Panc1 (cell line): Measurements from ENCODE around the gene C7. TPM values are rescaled to one million over a fixed set of nuclear protein-coding genes. Genes with fewer than 3 reads are reported as not detected.

Experiments
- ATAC-seq: fragments of 200-7000 bp; cut with Tn5 transposase; 2 replicates; pipeline ENCODE4 v1.9.1; 2020; ENCODE audit warnings: mild to moderate bottlenecking, moderate library complexity
- BruUV-seq: library from RNA; stranded (reverse); fragments of 400-500 nt; replicated peaks from 2 replicates; lab custom pipeline; 2021; lab: Mats Ljungman, UMichigan
- CTCF ChIA-PET: fragments of 300-600 bp; sonication (Branson Sonifier 250); formaldehyde crosslinking; loops from one replicate; lab custom pipeline; 2022; ENCODE audit warnings: antibody characterized with exemption; lab: Charles Lee
- POLR2A ChIA-PET: fragments of 300-600 bp; sonication (Branson Sonifier 250); formaldehyde crosslinking; loops from one replicate; lab custom pipeline; 2022; ENCODE audit warnings: antibody characterized with exemption; lab: Charles Lee
- DNase-seq: peaks from one replicate; pipeline ENCODE4 v3.0.0-alpha.2; 2010; ENCODE audit warnings: low read depth, low spot score
- H3K27ac ChIP-seq: 2 replicates; pipeline ENCODE4 v1.5.1; 2011; ENCODE audit warnings: mild to moderate bottlenecking, low read length, inconsistent platforms
- H3K27me3 ChIP-seq: fragments of 200-500 bp; sonication (Bioruptor generic); 2 replicates; pipeline ENCODE4 v1.6.0; 2014; ENCODE audit warnings: low read length, inconsistent platforms; ENCODE audit not compliant: control insufficient read depth, insufficient read depth
- H3K36me3 ChIP-seq: fragments of 200-500 bp; sonication (Bioruptor generic); 2 replicates; pipeline ENCODE4 v1.5.1; 2014; ENCODE audit warnings: inconsistent platforms, mild to moderate bottlenecking, low read length, moderate library complexity; ENCODE audit not compliant: control insufficient read depth, insufficient read depth
- H3K4me1 ChIP-seq: 2 replicates; pipeline ENCODE4 v1.5.1; 2011; ENCODE audit warnings: inconsistent platforms, mild to moderate bottlenecking, low read length, moderate library complexity; ENCODE audit not compliant: control insufficient read depth, insufficient read depth
- H3K4me3 ChIP-seq, 2 experiments: 2 replicates each; pipeline ENCODE4 v1.5.1; 2011 to 2012; ENCODE audit warnings: low read depth in 2 of 2, low read length in 2 of 2, mild to moderate bottlenecking in 2 of 2, inconsistent platforms in 1 of 2, moderate library complexity in 1 of 2
- H3K9me3 ChIP-seq: fragments of 200-500 bp; sonication (Bioruptor generic); 2 replicates; pipeline ENCODE4 v1.5.1; 2014; ENCODE audit warnings: low read depth, mild to moderate bottlenecking, inconsistent platforms, low read length, moderate library complexity; ENCODE audit not compliant: control insufficient read depth, insufficient read depth
- CTCF ChIP-seq: fragments of 450-650 bp; IDR thresholded peaks from 2 replicates; pipeline ENCODE4 v1.5.1; 2017; ENCODE audit warnings: mild to moderate bottlenecking
- POLR2AphosphoS5 ChIP-seq: IDR thresholded peaks from 2 replicates; pipeline ENCODE4 v1.6.1; 2012; ENCODE audit warnings: mild to moderate bottlenecking, low read depth, low read length, moderate library complexity
- REST ChIP-seq, 2 experiments: IDR thresholded peaks; 2 replicates each; pipeline ENCODE4 v1.6.1; 2011 to 2012; ENCODE audit warnings: low read depth in 2 of 2, control low read depth in 1 of 2, low read length in 1 of 2, mild to moderate bottlenecking in 1 of 2, moderate library complexity in 1 of 2; ENCODE audit not compliant: insufficient read depth in 1 of 2
- SIN3A ChIP-seq: IDR thresholded peaks from 2 replicates; pipeline ENCODE4 v1.6.1; 2012; ENCODE audit warnings: low read depth, mild to moderate bottlenecking, low read length, moderate library complexity, borderline replicate concordance; ENCODE audit not compliant: insufficient read depth
- TCF7L2 ChIP-seq: IDR thresholded peaks from 2 replicates; pipeline ENCODE4 v1.6.1; 2011; ENCODE audit warnings: mild to moderate bottlenecking, low read depth, low read length, inconsistent platforms
- in situ Hi-C: cut with HindIII; loops from 2 replicates; pipeline ENCODE4 v1.10.0; 2016; ENCODE audit warnings: low sequenced_read_pairs, low pct_unique_long_range_greater_than_20kb
- intact Hi-C: fragments of 100-400 bp; cut with micrococcal nuclease; formaldehyde crosslinking; loops from one replicate; pipeline ENCODE4 v1.10.0; 2022; ENCODE audit not compliant: unreplicated experiment
- total RNA-seq: library from RNA; stranded (reverse); gene quantifications from one replicate; pipeline ENCODE4 v1.2.1, GENCODE V29; 2021; ENCODE audit not compliant: unreplicated experiment

Gene C7
- total RNA-seq, 1 experiment from 2014 or later = 1.4 TPM

GRCh38 chr5:40928886-40929448 is 19.7 kb downstream of the C7 start:
- no peak for ATAC-seq

GRCh38 chr5:40932766-40933165 is 23.5 kb downstream of the C7 start:
- Histone ChIP-seq H3K27ac (no peak overlapping the region), H3K4me3 (no peak overlapping the region), H3K9me3 (no peaks in the 10 kb centered on the region), H3K27me3 (no peaks in the 10 kb centered on the region), H3K36me3 (no peaks in the 10 kb centered on the region), H3K4me1 (no peaks in the 10 kb centered on the region)
- ATAC-seq (no peak), DNase-seq (no peak)
- no TSS peak for BruUV-seq
- in situ Hi-C loops = no loop called here
- TF ChIP-seq CTCF (no peak), SIN3A (no peak), TCF7L2 (no peak), POLR2AphosphoS5 (no peak), REST (IDR thresholded peaks at IDR 0.05; ENCODE audit: insufficient read depth in 1 of 2, low read depth in 2 of 2, low read length in 1 of 2) (no peak)
- ChIA-PET POLR2A (no interaction called here), CTCF (no interaction called here)
- intact Hi-C loops = no loop called here

More at GRCh38 chr5:40928886-40929448, 19.7 kb downstream of the C7 start:
- no peaks in the 10 kb centered on the region for H3K27me3 ChIP-seq
- no peak for DNase-seq
- no peaks in the 10 kb centered on the region for H3K36me3 ChIP-seq
- TF ChIP-seq TCF7L2 = no peak
- no peak for TF ChIP-seq REST (IDR thresholded peaks at IDR 0.05; ENCODE audit: insufficient read depth in 1 of 2, low read depth in 2 of 2, low read length in 1 of 2)
- TF ChIP-seq POLR2AphosphoS5 = no peak
- no peak for TF ChIP-seq CTCF
- no peak for TF ChIP-seq SIN3A
- H3K9me3 ChIP-seq = no peaks in the 10 kb centered on the region
- H3K4me3 ChIP-seq = no peak overlapping the region
- in situ Hi-C loops = no loop called here
- CTCF ChIA-PET = no interaction called here
- no peaks in the 10 kb centered on the region for H3K4me1 ChIP-seq
- no TSS peak for BruUV-seq
- POLR2A ChIA-PET = no interaction called here
- H3K27ac ChIP-seq = no peak overlapping the region
- intact Hi-C loops = no loop called here
